Measurements from ENCODE around the gene RCAN3.
"Not testable (repeated sequence)": the region's sequence is repeated elsewhere in the genome, so short reads cannot be mapped to it uniquely, and the experiment has no call there.

Gene RCAN3

DNA sequence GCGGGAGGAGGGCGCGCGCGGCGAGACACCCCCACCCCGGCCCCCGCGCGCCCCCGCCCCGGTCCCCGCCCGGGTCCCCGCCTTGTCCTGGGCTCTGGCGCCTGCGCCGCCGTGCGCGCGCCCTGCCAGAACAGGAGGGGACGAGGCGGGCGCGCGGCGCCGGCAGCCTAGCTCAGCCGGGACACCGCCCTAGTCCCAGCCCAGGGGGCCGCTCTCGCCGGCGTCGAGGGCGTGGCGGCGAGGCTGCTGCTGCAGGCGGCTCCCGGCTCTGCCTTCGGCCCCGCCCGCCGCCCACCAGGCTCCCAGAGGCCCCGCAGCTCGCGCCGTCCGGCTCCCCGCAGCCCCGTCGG, at the start of gene RCAN3:
TSS of gene RCAN3 (plus strand) at position 128 of the 350 bp plus-strand sequence. CDS start 11,537 bp downstream, outside the sequence.
- peaks cover 8% of the 10 kb centered on the region for H3K36me3 Mint-ChIP-seq (ENCODE audit: low read depth)
- peaks cover 44% of the 10 kb centered on the region for H3K4me1 Mint-ChIP-seq (ENCODE audit: low read depth)
- peaks cover 3% of the 10 kb centered on the region for H3K27me3 Mint-ChIP-seq
- intact Hi-C loops (cut with micrococcal nuclease) = loop anchor here (2.0 kb wide), 1 partner anchor 22 kb away; no protein-coding TSS in a partner anchor
- H3K4me3 Mint-ChIP-seq = peak within 1 kb of the TSS; percentile 80
- H3K27ac Mint-ChIP-seq = peak within 1 kb of the TSS; percentile 92
- H3K9me3 Mint-ChIP-seq = no peaks in the 10 kb centered on the region

DNA sequence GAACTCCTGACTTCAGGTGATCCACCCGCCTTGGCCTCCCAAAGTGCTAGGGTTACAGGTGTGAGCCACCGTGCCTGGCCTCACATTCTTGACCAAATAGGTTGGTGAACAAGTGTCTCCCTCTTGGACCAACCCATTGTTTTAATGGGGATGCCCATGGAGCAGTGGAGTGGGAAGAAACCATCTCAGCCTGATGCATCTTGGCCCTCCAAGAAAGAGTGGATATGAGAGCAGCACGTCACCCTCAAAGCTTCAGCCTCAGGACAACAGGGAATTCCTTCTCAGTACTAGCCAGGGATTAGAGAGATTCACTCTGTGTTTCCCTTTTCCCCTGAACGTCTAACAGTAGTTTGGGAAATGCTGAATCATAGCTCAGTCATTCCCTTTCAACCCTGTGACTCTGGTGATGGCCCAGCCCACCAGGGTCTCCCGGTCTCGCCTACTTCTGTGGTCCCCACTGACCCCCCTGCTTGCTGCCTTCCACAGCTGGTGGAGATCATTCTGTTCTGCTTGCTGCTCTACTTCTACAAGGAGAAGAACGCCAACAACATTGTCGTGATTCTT, 49.6 kb upstream of the RCAN3 start:
- H3K36me3 Mint-ChIP-seq (ENCODE audit: low read depth) = peaks cover 64% of the 10 kb centered on the region
- H3K27me3 Mint-ChIP-seq = no peaks in the 10 kb centered on the region
- no peak overlapping the region for H3K27ac Mint-ChIP-seq
- no peaks in the 10 kb centered on the region for H3K9me3 Mint-ChIP-seq
- no peak overlapping the region for H3K4me3 Mint-ChIP-seq
- peaks cover 22% of the 10 kb centered on the region for H3K4me1 Mint-ChIP-seq (ENCODE audit: low read depth)
- intact Hi-C loops (cut with micrococcal nuclease) = no loop called here

- H3K9me3 Mint-ChIP-seq = no peaks in the 10 kb centered on the region
- intact Hi-C loops (cut with micrococcal nuclease) = no loop called here
- peaks cover 22% of the 10 kb centered on the region for H3K4me1 Mint-ChIP-seq (ENCODE audit: low read depth)
- no peaks in the 10 kb centered on the region for H3K27me3 Mint-ChIP-seq
- peaks cover 75% of the 10 kb centered on the region for H3K36me3 Mint-ChIP-seq (ENCODE audit: low read depth)
- peak overlapping the region; percentile 50 for H3K27ac Mint-ChIP-seq
- no peak overlapping the region for H3K4me3 Mint-ChIP-seq
These were observed 48.0 kb upstream of the RCAN3 start for GRCh38 chr1:24454673-24455072.

GRCh38 chr1:24455272-24455671, 47.4 kb upstream of the RCAN3 start:
- Mint-ChIP-seq H3K9me3 (no peaks in the 10 kb centered on the region), H3K27me3 (no peaks in the 10 kb centered on the region), H3K4me1 (ENCODE audit: low read depth) (peaks cover 22% of the 10 kb centered on the region), H3K27ac (peak overlapping the region; percentile 50), H3K36me3 (ENCODE audit: low read depth) (peaks cover 75% of the 10 kb centered on the region), H3K4me3 (no peak overlapping the region)
- intact Hi-C loops (cut with micrococcal nuclease) = no loop called here

GRCh38 chr1:24457866-24458265, 44.8 kb upstream of the RCAN3 start:
- no peak overlapping the region for H3K4me3 Mint-ChIP-seq

GRCh38 chr1:24459551-24460266, 42.9 kb upstream of the RCAN3 start:
- peaks cover 4% of the 10 kb centered on the region for H3K4me1 Mint-ChIP-seq (ENCODE audit: low read depth)
- intact Hi-C loops (cut with micrococcal nuclease) = no loop called here
- H3K9me3 Mint-ChIP-seq = peaks cover 9% of the 10 kb centered on the region
- no peaks in the 10 kb centered on the region for H3K27me3 Mint-ChIP-seq
- peaks cover 75% of the 10 kb centered on the region for H3K36me3 Mint-ChIP-seq (ENCODE audit: low read depth)
- H3K27ac Mint-ChIP-seq = no peak overlapping the region
- no peak overlapping the region for H3K4me3 Mint-ChIP-seq

More at GRCh38 chr1:24457866-24458265, 44.8 kb upstream of the RCAN3 start:
- Mint-ChIP-seq H3K27me3 (no peaks in the 10 kb centered on the region), H3K4me1 (ENCODE audit: low read depth) (peaks cover 20% of the 10 kb centered on the region), H3K36me3 (ENCODE audit: low read depth) (peaks cover 81% of the 10 kb centered on the region), H3K9me3 (peaks cover 9% of the 10 kb centered on the region), H3K27ac (no peak overlapping the region)
- intact Hi-C loops (cut with micrococcal nuclease) = no loop called here

DNA sequence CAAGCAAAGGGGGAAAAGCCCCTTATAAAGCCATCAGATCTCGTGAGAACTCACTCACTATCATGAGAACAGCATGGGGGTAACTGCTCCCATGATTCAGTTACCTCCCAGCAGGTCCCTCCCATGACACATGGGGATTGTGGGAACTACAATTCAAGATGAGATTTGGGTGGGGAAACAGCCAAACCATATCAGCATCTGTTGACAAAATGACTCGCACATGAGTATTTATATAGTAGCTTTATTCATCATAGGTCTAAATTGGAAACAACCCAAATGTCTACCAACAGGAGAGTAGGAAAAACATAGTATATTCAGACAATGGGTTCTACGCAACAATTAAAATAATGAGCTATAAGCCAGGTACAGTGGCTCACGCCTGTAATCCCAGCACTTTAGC, 40.5 kb upstream of the RCAN3 start:
- H3K36me3 Mint-ChIP-seq (ENCODE audit: low read depth) = peaks cover 62% of the 10 kb centered on the region

GRCh38 chr1:24463776-24464735, 38.6 kb upstream of the RCAN3 start:
- intact Hi-C loops (cut with micrococcal nuclease) = no loop called here
- Mint-ChIP-seq H3K27me3 (no peaks in the 10 kb centered on the region), H3K4me1 (ENCODE audit: low read depth) (peaks cover 20% of the 10 kb centered on the region), H3K27ac (no peak overlapping the region), H3K36me3 (ENCODE audit: low read depth) (peaks cover 42% of the 10 kb centered on the region), H3K4me3 (no peak overlapping the region), H3K9me3 (peaks cover 9% of the 10 kb centered on the region)

More for the DNA sequence above, 40.5 kb upstream of the RCAN3 start:
- H3K4me1 Mint-ChIP-seq (ENCODE audit: low read depth) = peaks cover 20% of the 10 kb centered on the region
- H3K27ac Mint-ChIP-seq; H3K27me3 Mint-ChIP-seq; intact Hi-C loops (cut with micrococcal nuclease); H3K4me3 Mint-ChIP-seq; H3K9me3 Mint-ChIP-seq: not testable (repeated sequence)

- H3K36me3 Mint-ChIP-seq (ENCODE audit: low read depth) = peaks cover 32% of the 10 kb centered on the region
- H3K27ac Mint-ChIP-seq = no peak overlapping the region
- intact Hi-C loops (cut with micrococcal nuclease) = no loop called here
- H3K27me3 Mint-ChIP-seq = no peaks in the 10 kb centered on the region
- H3K4me1 Mint-ChIP-seq (ENCODE audit: low read depth) = peaks cover 20% of the 10 kb centered on the region
- no peak overlapping the region for H3K4me3 Mint-ChIP-seq
- peaks cover 9% of the 10 kb centered on the region for H3K9me3 Mint-ChIP-seq
These were observed 37.5 kb upstream of the RCAN3 start for GRCh38 chr1:24465099-24465498.

GRCh38 chr1:24465638-24466037, 37.0 kb upstream of the RCAN3 start:
- H3K27me3 Mint-ChIP-seq = no peaks in the 10 kb centered on the region
- intact Hi-C loops (cut with micrococcal nuclease) = no loop called here
- H3K4me3 Mint-ChIP-seq = no peak overlapping the region
- H3K9me3 Mint-ChIP-seq = peaks cover 9% of the 10 kb centered on the region
- no peak overlapping the region for H3K27ac Mint-ChIP-seq
- H3K36me3 Mint-ChIP-seq (ENCODE audit: low read depth) = peaks cover 27% of the 10 kb centered on the region
- H3K4me1 Mint-ChIP-seq (ENCODE audit: low read depth) = peaks cover 20% of the 10 kb centered on the region

DNA sequence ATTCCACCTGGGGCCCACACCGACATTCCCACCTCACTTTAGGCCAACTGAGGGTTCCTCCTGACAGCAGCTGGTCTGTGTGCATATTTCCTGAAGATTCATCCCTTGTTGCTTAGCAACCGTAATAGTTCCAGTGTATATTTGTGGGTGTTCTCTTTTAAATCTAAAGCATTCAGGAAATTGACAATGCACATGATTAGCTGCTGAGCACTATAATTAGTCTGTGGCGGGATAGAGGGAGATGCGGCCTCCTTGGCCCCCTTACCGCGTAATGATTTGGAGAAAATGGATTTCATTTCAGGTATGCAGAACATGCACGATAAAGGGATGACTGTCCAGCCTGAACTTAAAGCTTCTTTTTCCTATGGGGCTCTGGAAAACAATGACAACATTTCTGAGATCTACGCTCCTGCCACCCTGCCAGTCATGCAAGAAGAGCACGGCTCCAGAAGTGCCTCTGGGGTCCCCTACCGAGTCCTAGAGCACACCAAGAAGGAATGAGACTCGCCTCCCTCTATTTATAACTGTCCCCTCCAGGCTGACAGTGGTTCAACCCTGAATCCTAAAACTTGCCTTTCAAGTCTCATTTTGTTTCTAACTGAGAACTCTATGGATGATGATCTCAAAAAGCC, 33.8 kb upstream of the RCAN3 start:
- Mint-ChIP-seq H3K9me3 (no peaks in the 10 kb centered on the region), H3K4me3 (no peak overlapping the region), H3K27ac (no peak overlapping the region), H3K4me1 (ENCODE audit: low read depth) (peaks cover 29% of the 10 kb centered on the region), H3K27me3 (no peaks in the 10 kb centered on the region), H3K36me3 (ENCODE audit: low read depth) (peaks cover 9% of the 10 kb centered on the region)
- intact Hi-C loops (cut with micrococcal nuclease) = no loop called here

GRCh38 chr1:24470592-24470991, 32.0 kb upstream of the RCAN3 start:
- Mint-ChIP-seq H3K4me1 (ENCODE audit: low read depth) (peaks cover 21% of the 10 kb centered on the region), H3K36me3 (ENCODE audit: low read depth) (peaks cover 9% of the 10 kb centered on the region), H3K27me3 (no peaks in the 10 kb centered on the region), H3K9me3 (no peaks in the 10 kb centered on the region), H3K27ac (no peak overlapping the region), H3K4me3 (no peak overlapping the region)
- intact Hi-C loops (cut with micrococcal nuclease) = no loop called here

- H3K27ac Mint-ChIP-seq = no peak overlapping the region
These were observed 29.9 kb upstream of the RCAN3 start for GRCh38 chr1:24472527-24473251.

More at GRCh38 chr1:24472527-24473251, 29.9 kb upstream of the RCAN3 start:
- no peak overlapping the region for H3K4me3 Mint-ChIP-seq
- peaks cover 16% of the 10 kb centered on the region for H3K4me1 Mint-ChIP-seq (ENCODE audit: low read depth)
- intact Hi-C loops (cut with micrococcal nuclease) = no loop called here
- no peaks in the 10 kb centered on the region for H3K36me3 Mint-ChIP-seq (ENCODE audit: low read depth)
- no peaks in the 10 kb centered on the region for H3K27me3 Mint-ChIP-seq
- no peaks in the 10 kb centered on the region for H3K9me3 Mint-ChIP-seq
